Keratinocyte (primary cell): ENCODE measurements around the gene STRN. TPM values are rescaled to one million over a fixed set of nuclear protein-coding genes. Genes with fewer than 3 reads are reported as not detected.

Experiments used
- DNase-seq: peaks from one replicate; pipeline ENCODE4 v3.0.0-alpha.2; 2011; ENCODE audit warnings: low read depth, missing footprints, low spot score
- FAIRE-seq: peaks from 2 replicates; lab custom pipeline; 2011; peaks lifted over from hg19 to GRCh38; lab: Jason Lieb, UNC
- H2AFZ ChIP-seq: 2 replicates; pipeline ENCODE4 v1.6.0; 2012; ENCODE audit warnings: low read length, control low read depth, inconsistent platforms; ENCODE audit not compliant: control insufficient read depth
- H3K27ac ChIP-seq: 2 replicates; pipeline ENCODE4 v1.5.1; 2011; ENCODE audit warnings: low read length; ENCODE audit not compliant: control insufficient read depth, insufficient read depth
- H3K27me3 ChIP-seq: 3 replicates; pipeline ENCODE4 v1.6.0; 2011; ENCODE audit warnings: low read length; ENCODE audit not compliant: control insufficient read depth, insufficient read depth; ENCODE audit errors: extremely low read depth
- H3K36me3 ChIP-seq, 2 experiments: 2 replicates in 1 of 2; 3 replicates in 1 of 2; pipeline ENCODE4 v1.5.1; 2011; ENCODE audit warnings: low read length in 2 of 2, mild to moderate bottlenecking in 1 of 2; ENCODE audit not compliant: control insufficient read depth in 2 of 2, insufficient read depth in 2 of 2; ENCODE audit errors: extremely low read depth in 1 of 2
- H3K4me1 ChIP-seq: 3 replicates; pipeline ENCODE4 v1.5.1; 2011; ENCODE audit warnings: low read length; ENCODE audit not compliant: control insufficient read depth, insufficient read depth; ENCODE audit errors: extremely low read depth
- H3K4me2 ChIP-seq: 3 replicates; pipeline ENCODE4 v1.6.0; 2011; ENCODE audit warnings: low read depth, low read length; ENCODE audit not compliant: control insufficient read depth, insufficient read depth; ENCODE audit errors: extremely low read depth
- H3K4me3 ChIP-seq, 3 experiments: fragments of 200-600 bp in 1 of 3; sonication (generic) in 1 of 3; 2 replicates in 2 of 3; 3 replicates in 1 of 3; pipeline ENCODE4 v1.5.1; 2011 to 2016; ENCODE audit warnings: low read length in 3 of 3, mild to moderate bottlenecking in 3 of 3, control low read depth in 2 of 3, inconsistent platforms in 1 of 3, low read depth in 1 of 3, mixed read lengths in 1 of 3, mixed run types in 1 of 3, moderate library complexity in 1 of 3; ENCODE audit not compliant: control insufficient read depth in 2 of 3, insufficient read depth in 2 of 3; ENCODE audit errors: extremely low read depth in 1 of 3
- H3K79me2 ChIP-seq: 2 replicates; pipeline ENCODE4 v1.6.0; 2012; ENCODE audit warnings: low read length; ENCODE audit not compliant: control insufficient read depth, insufficient read depth
- H3K9ac ChIP-seq: 3 replicates; pipeline ENCODE4 v1.6.0; 2011; ENCODE audit warnings: low read length; ENCODE audit not compliant: control insufficient read depth, insufficient read depth; ENCODE audit errors: extremely low read depth
- H3K9me1 ChIP-seq: 3 replicates; pipeline ENCODE4 v1.6.0; 2011; ENCODE audit warnings: low read length; ENCODE audit not compliant: control insufficient read depth, insufficient read depth; ENCODE audit errors: extremely low read depth
- H3K9me3 ChIP-seq: 2 replicates; pipeline ENCODE4 v1.5.1; 2012; ENCODE audit warnings: low read depth, low read length; ENCODE audit not compliant: control insufficient read depth
- H4K20me1 ChIP-seq: 3 replicates; pipeline ENCODE4 v1.6.0; 2011; ENCODE audit warnings: low read length; ENCODE audit not compliant: control insufficient read depth, insufficient read depth; ENCODE audit errors: extremely low read depth
- EZH2 ChIP-seq: IDR thresholded peaks from one replicate; pipeline ENCODE4 v1.6.1; 2012; ENCODE audit warnings: inconsistent platforms, mild to moderate bottlenecking, low read length, moderate library complexity
- dilution Hi-C: fragments of 300-500 bp; cut with MboI; formaldehyde crosslinking; loops from one replicate; pipeline ENCODE4 v1.7.0; 2020; ENCODE audit warnings: low sequenced_read_pairs; ENCODE audit not compliant: extremely low pct_ligation_motif_present
- polyA plus RNA-seq, 5 experiments: library from polyadenylated mRNA; depleted of rRNA in 3 of 5; stranded (reverse) in 3 of 5; stranded (forward) in 1 of 5; unstranded in 1 of 5; fragments of >200 nt; gene quantifications; 1 replicate in 1 of 5; 2 replicates in 3 of 5; 3 replicates in 1 of 5; pipeline versions ENCODE4 v1.2.1 to v1.2.3, GENCODE V29; 2011 to 2012; ENCODE audit warnings: missing spikeins in 2 of 5, low read depth in 1 of 5, low replicate concordance in 1 of 5
- TF ChIP-seq, protein P1 (sequence below), 3 experiments: IDR thresholded peaks in 1 of 3; conservative IDR thresholded peaks in 1 of 3; optimal IDR thresholded peaks in 1 of 3; 2 replicates in 2 of 3; 3 replicates in 1 of 3; pipeline versions ENCODE3 to v1.5.1; 2011; ENCODE audit warnings: low read length in 3 of 3, mild to moderate bottlenecking in 3 of 3, moderate library complexity in 2 of 3, control low read depth in 1 of 3, inconsistent platforms in 1 of 3; ENCODE audit not compliant: insufficient read depth in 2 of 3; ENCODE audit errors: extremely low read depth in 1 of 3

STRN gene
- polyA plus RNA-seq, 1 donor (not counting 4 experiments of a cell fraction or from before 2014, with no cell fraction given) = 29.3 TPM

DNA sequence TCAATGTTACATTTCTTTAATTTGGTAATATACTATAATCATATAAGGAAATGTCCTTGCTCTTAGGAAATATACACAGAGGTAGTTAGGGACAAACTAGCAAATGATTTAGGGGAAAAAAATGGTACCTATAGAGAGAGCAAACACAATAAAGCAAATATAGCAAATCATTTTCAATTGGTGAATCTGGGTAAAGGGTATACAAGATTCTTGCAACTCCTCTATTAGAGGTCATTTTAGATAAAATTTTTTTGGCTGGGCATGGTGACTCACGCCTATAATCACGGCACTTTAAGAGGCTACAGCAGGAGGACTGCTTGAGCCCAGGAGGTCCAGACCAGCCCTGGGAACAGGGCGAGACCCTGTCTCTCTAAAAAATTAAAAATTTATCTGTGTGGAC lies 44.4 kb downstream of the STRN start:
- H3K79me2 ChIP-seq = peaks cover 9% of the 10 kb centered on the region
- dilution Hi-C loops = no loop called here
- H3K27ac ChIP-seq = no peak overlapping the region
- TF ChIP-seq EZH2 = no peak
- TF ChIP-seq, protein P1, sequence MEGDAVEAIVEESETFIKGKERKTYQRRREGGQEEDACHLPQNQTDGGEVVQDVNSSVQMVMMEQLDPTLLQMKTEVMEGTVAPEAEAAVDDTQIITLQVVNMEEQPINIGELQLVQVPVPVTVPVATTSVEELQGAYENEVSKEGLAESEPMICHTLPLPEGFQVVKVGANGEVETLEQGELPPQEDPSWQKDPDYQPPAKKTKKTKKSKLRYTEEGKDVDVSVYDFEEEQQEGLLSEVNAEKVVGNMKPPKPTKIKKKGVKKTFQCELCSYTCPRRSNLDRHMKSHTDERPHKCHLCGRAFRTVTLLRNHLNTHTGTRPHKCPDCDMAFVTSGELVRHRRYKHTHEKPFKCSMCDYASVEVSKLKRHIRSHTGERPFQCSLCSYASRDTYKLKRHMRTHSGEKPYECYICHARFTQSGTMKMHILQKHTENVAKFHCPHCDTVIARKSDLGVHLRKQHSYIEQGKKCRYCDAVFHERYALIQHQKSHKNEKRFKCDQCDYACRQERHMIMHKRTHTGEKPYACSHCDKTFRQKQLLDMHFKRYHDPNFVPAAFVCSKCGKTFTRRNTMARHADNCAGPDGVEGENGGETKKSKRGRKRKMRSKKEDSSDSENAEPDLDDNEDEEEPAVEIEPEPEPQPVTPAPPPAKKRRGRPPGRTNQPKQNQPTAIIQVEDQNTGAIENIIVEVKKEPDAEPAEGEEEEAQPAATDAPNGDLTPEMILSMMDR (optimal IDR thresholded peaks at IDR 0.05 in 1 of 3, IDR thresholded peaks at IDR 0.05 in 1 of 3, conservative IDR thresholded peaks at IDR 0.05 in 1 of 3; ENCODE audit: extremely low read depth in 1 of 3, insufficient read depth in 2 of 3, low read length in 3 of 3) = no peak
- no peaks in the 10 kb centered on the region for H4K20me1 ChIP-seq
- FAIRE-seq = no peak
- no peaks in the 10 kb centered on the region for H3K36me3 ChIP-seq
- H2AFZ ChIP-seq = no peak overlapping the region
- peaks cover 8% of the 10 kb centered on the region for H3K4me1 ChIP-seq
- DNase-seq = no peak
- H3K27me3 ChIP-seq = no peaks in the 10 kb centered on the region
- no peak overlapping the region for H3K4me3 ChIP-seq
- no peaks in the 10 kb centered on the region for H3K9me3 ChIP-seq
- H3K9ac ChIP-seq = no peak overlapping the region
- no peaks in the 10 kb centered on the region for H3K9me1 ChIP-seq
- H3K4me2 ChIP-seq = no peak overlapping the region

DNA sequence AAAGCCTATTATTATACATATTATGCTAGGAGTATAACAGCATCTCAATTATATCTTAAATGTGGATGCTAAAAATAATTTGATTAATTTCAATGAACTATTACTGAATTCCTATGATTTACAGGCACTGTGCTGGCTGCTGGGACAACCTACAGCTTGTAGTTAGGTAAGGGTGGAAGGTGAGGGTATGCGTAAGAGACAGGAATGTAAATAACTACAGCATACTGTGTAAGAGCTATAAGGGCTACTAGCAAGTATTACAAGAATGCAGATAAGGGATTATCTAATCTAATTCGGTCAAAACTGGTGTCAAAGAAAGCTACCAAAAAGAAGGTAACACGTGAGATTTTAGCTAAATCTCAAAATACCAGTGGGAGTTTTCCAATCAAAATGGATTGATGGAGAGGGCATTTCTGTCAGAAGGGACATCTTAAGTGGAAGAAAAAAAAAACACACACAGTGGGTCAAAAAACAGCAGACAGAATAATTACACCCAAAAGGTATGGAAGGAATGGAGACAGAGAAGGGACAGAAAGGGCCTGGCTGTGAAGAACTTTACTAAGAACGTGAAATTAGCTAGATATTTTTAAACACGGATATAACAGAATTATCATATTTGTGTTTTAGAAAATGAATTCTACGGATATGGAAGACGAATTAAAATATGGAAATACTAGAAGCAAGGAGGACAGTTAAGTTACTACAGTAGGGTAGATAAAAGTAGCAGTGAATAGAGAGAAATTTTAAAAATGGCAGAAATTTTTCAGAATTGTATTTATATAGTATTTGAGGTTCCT lies 47.1 kb downstream of the STRN start:
- dilution Hi-C loops = no loop called here
- FAIRE-seq = no peak

More for the DNA sequence above, 47.1 kb downstream of the STRN start:
- Histone ChIP-seq H3K4me3 (no peak overlapping the region), H3K4me2 (no peak overlapping the region), H2AFZ (no peak overlapping the region), H3K9me3 (no peaks in the 10 kb centered on the region), H3K9me1 (no peaks in the 10 kb centered on the region), H3K36me3 (no peaks in the 10 kb centered on the region), H3K27ac (no peak overlapping the region), H3K79me2 (peaks cover 3% of the 10 kb centered on the region), H3K4me1 (no peaks in the 10 kb centered on the region), H4K20me1 (no peaks in the 10 kb centered on the region), H3K27me3 (no peaks in the 10 kb centered on the region), H3K9ac (no peak overlapping the region)
- DNase-seq = no peak
- TF ChIP-seq, protein P1 (optimal IDR thresholded peaks at IDR 0.05 in 1 of 3, IDR thresholded peaks at IDR 0.05 in 1 of 3, conservative IDR thresholded peaks at IDR 0.05 in 1 of 3; ENCODE audit: extremely low read depth in 1 of 3, insufficient read depth in 2 of 3, low read length in 3 of 3) = no peak
- no peak for TF ChIP-seq EZH2
